ENCODE data around the gene UBE2Z.
A peak's percentile ranks its signal among the peaks of the same experiment; 100 is the strongest.
"Not testable (repeated sequence)": the region's sequence is repeated elsewhere in the genome, so short reads cannot be mapped to it uniquely, and the experiment has no call there.

The UBE2Z gene

GRCh38 chr17:48925251-48925990 lies 17.2 kb downstream of the UBE2Z start:
- Mint-ChIP-seq H3K27me3 (no peaks in the 10 kb centered on the region), H3K4me3 (no peak overlapping the region), H3K4me1 (ENCODE audit: low read depth) (peaks cover 19% of the 10 kb centered on the region), H3K27ac (peak overlapping the region; percentile 75), H3K9me3 (no peaks in the 10 kb centered on the region), H3K36me3 (ENCODE audit: low read depth) (peaks cover 100% of the 10 kb centered on the region)
- DNase-seq: no peak

GRCh38 chr17:48925991-48926342 lies 17.8 kb downstream of the UBE2Z start:
- Mint-ChIP-seq H3K4me3 (no peak overlapping the region), H3K9me3 (no peaks in the 10 kb centered on the region), H3K4me1 (ENCODE audit: low read depth) (peaks cover 19% of the 10 kb centered on the region), H3K27me3 (no peaks in the 10 kb centered on the region), H3K27ac (peak overlapping the region; percentile 75), H3K36me3 (ENCODE audit: low read depth) (peaks cover 100% of the 10 kb centered on the region)
- no peak for DNase-seq

- Mint-ChIP-seq H3K9me3 (no peaks in the 10 kb centered on the region), H3K36me3 (ENCODE audit: low read depth) (peaks cover 100% of the 10 kb centered on the region), H3K27me3 (no peaks in the 10 kb centered on the region), H3K4me1 (ENCODE audit: low read depth) (peaks cover 28% of the 10 kb centered on the region), H3K4me3 (no peak overlapping the region), H3K27ac (peak overlapping the region; percentile 75)
- no peak for DNase-seq
These were observed 20.0 kb downstream of the UBE2Z start for GRCh38 chr17:48927978-48928745.

GRCh38 chr17:48928876-48929811 lies 20.9 kb downstream of the UBE2Z start:
- no peak overlapping the region for H3K4me3 Mint-ChIP-seq
- H3K9me3 Mint-ChIP-seq: no peaks in the 10 kb centered on the region
- H3K36me3 Mint-ChIP-seq (ENCODE audit: low read depth): peaks cover 100% of the 10 kb centered on the region
- DNase-seq: no peak
- peak overlapping the region; percentile 75 for H3K27ac Mint-ChIP-seq
- H3K27me3 Mint-ChIP-seq: no peaks in the 10 kb centered on the region
- peaks cover 26% of the 10 kb centered on the region for H3K4me1 Mint-ChIP-seq (ENCODE audit: low read depth)

GRCh38 chr17:48929812-48930165 lies 21.6 kb downstream of the UBE2Z start:
- Mint-ChIP-seq H3K4me1 (ENCODE audit: low read depth) (peaks cover 23% of the 10 kb centered on the region), H3K27ac (peak overlapping the region; percentile 75), H3K36me3 (ENCODE audit: low read depth) (peaks cover 100% of the 10 kb centered on the region), H3K9me3 (no peaks in the 10 kb centered on the region), H3K27me3 (no peaks in the 10 kb centered on the region), H3K4me3 (no peak overlapping the region)
- no peak for DNase-seq

GRCh38 chr17:48930435-48930873 lies 22.2 kb downstream of the UBE2Z start:
- Mint-ChIP-seq H3K36me3 (ENCODE audit: low read depth) (peaks cover 98% of the 10 kb centered on the region), H3K4me1 (ENCODE audit: low read depth) (peaks cover 18% of the 10 kb centered on the region), H3K27ac (peak overlapping the region; percentile 61), H3K9me3 (no peaks in the 10 kb centered on the region), H3K27me3 (no peaks in the 10 kb centered on the region), H3K4me3 (no peak overlapping the region)
- DNase-seq: no peak

- no peaks in the 10 kb centered on the region for H3K27me3 Mint-ChIP-seq
- H3K4me1 Mint-ChIP-seq (ENCODE audit: low read depth): peaks cover 8% of the 10 kb centered on the region
- peaks cover 97% of the 10 kb centered on the region for H3K36me3 Mint-ChIP-seq (ENCODE audit: low read depth)
- no peaks in the 10 kb centered on the region for H3K9me3 Mint-ChIP-seq
- no peak overlapping the region for H3K4me3 Mint-ChIP-seq
- DNase-seq: no peak
- H3K27ac Mint-ChIP-seq: peak overlapping the region; percentile 82
These were observed 24.8 kb downstream of the UBE2Z start for GRCh38 chr17:48933035-48933434.

GRCh38 chr17:48944515-48945260 lies 36.5 kb downstream of the UBE2Z start, which contains the start of gene SNF8:
TSS of gene SNF8 (minus strand) at chr17:48944842. CDS start at chr17:48944734, 108 bp downstream.
- Mint-ChIP-seq H3K4me3 (peak within 1 kb of the TSS; percentile 99), H3K27ac (peak within 1 kb of the TSS; percentile 96), H3K36me3 (ENCODE audit: low read depth) (peaks cover 40% of the 10 kb centered on the region), H3K27me3 (peaks cover 5% of the 10 kb centered on the region), H3K9me3 (no peaks in the 10 kb centered on the region), H3K4me1 (ENCODE audit: low read depth) (peaks cover 20% of the 10 kb centered on the region)
- DNase-seq: peak; percentile 98

GRCh38 chr17:48945261-48945651 lies 37.0 kb downstream of the UBE2Z start:
- peak overlapping the region; percentile 96 for H3K27ac Mint-ChIP-seq
- peak overlapping the region; percentile 99 for H3K4me3 Mint-ChIP-seq
- not testable (repeated sequence) for H3K27me3 Mint-ChIP-seq, DNase-seq, H3K9me3 Mint-ChIP-seq
- H3K4me1 Mint-ChIP-seq (ENCODE audit: low read depth): peaks cover 20% of the 10 kb centered on the region
- peaks cover 35% of the 10 kb centered on the region for H3K36me3 Mint-ChIP-seq (ENCODE audit: low read depth)

GRCh38 chr17:48951572-48951971 lies 43.4 kb downstream of the UBE2Z start:
- peaks cover 4% of the 10 kb centered on the region for H3K4me1 Mint-ChIP-seq (ENCODE audit: low read depth)
- H3K27ac Mint-ChIP-seq: no peak overlapping the region
- no peak for DNase-seq
- no peaks in the 10 kb centered on the region for H3K9me3 Mint-ChIP-seq
- no peaks in the 10 kb centered on the region for H3K36me3 Mint-ChIP-seq (ENCODE audit: low read depth)
- no peak overlapping the region for H3K4me3 Mint-ChIP-seq
- peaks cover 23% of the 10 kb centered on the region for H3K27me3 Mint-ChIP-seq

- peaks cover 23% of the 10 kb centered on the region for H3K27me3 Mint-ChIP-seq
- H3K9me3 Mint-ChIP-seq: no peaks in the 10 kb centered on the region
- H3K27ac Mint-ChIP-seq: no peak overlapping the region
- no peaks in the 10 kb centered on the region for H3K36me3 Mint-ChIP-seq (ENCODE audit: low read depth)
- no peak overlapping the region for H3K4me3 Mint-ChIP-seq
- H3K4me1 Mint-ChIP-seq (ENCODE audit: low read depth): peaks cover 4% of the 10 kb centered on the region
- DNase-seq: no peak
These were observed 44.7 kb downstream of the UBE2Z start for GRCh38 chr17:48952904-48953303.

GRCh38 chr17:48954300-48954755 lies 46.1 kb downstream of the UBE2Z start:
- Mint-ChIP-seq H3K9me3 (no peaks in the 10 kb centered on the region), H3K27ac (no peak overlapping the region), H3K36me3 (ENCODE audit: low read depth) (no peaks in the 10 kb centered on the region), H3K4me3 (no peak overlapping the region), H3K4me1 (ENCODE audit: low read depth) (peaks cover 4% of the 10 kb centered on the region), H3K27me3 (peaks cover 30% of the 10 kb centered on the region)
- DNase-seq: no peak

GRCh38 chr17:48960834-48961515 lies 52.8 kb downstream of the UBE2Z start:
- no peak for DNase-seq
- no peaks in the 10 kb centered on the region for H3K36me3 Mint-ChIP-seq (ENCODE audit: low read depth)
- no peaks in the 10 kb centered on the region for H3K4me1 Mint-ChIP-seq (ENCODE audit: low read depth)
- no peak overlapping the region for H3K27ac Mint-ChIP-seq
- H3K9me3 Mint-ChIP-seq: no peaks in the 10 kb centered on the region
- no peak overlapping the region for H3K4me3 Mint-ChIP-seq
- H3K27me3 Mint-ChIP-seq: peaks cover 50% of the 10 kb centered on the region

Measured in activated T-cell treated with anti-CD3 and anti-CD28 coated beads, Interleukin-2, amount 50 U/mL, for 24 hours (primary cell).